Right ventricle myocardium inferior (tissue), 1 donor: ENCODE results near the gene JMJD6. TPM values are rescaled to one million over a fixed set of nuclear protein-coding genes. Genes with fewer than 3 reads are reported as not detected.
A peak's percentile ranks its signal among the peaks of the same experiment; 100 is the strongest.
"Not testable (repeated sequence)": the region's sequence is repeated elsewhere in the genome, so short reads cannot be mapped to it uniquely, and the experiment has no call there.

Experiments
- ATAC-seq: fragments of 200-7000 bp; cut with Tn5 transposase; one replicate; pipeline ENCODE4 v1.9.1; 2020; ENCODE audit warnings: mild to moderate bottlenecking, moderate library complexity
- DNase-seq: peaks from one replicate; pipeline ENCODE4 v3.0.0; 2021; ENCODE audit errors: missing footprints
- intact Hi-C: fragments of 100-400 bp; cut with DNase I; formaldehyde crosslinking; loops from one replicate; pipeline ENCODE4 v1.11.0; 2022
- total RNA-seq: library from RNA; stranded (reverse); fragmentation: NEBNext Ultra II Directional; extraction: Animal tissue kit (Norgen Biotek cat#: 25700); gene quantifications from one replicate; pipeline ENCODE4 v1.2.1, GENCODE V29; 2021
- donor health status: DM: no; HTN: yes; CAD: no; lungs with severe emphysema.

Gene JMJD6
- total RNA-seq, 1 donor from 2014 or later: 62.8 TPM

GRCh38 chr17:76737676-76738467 is 11.5 kb upstream of the JMJD6 start, which contains the start of gene MFSD11:
Gene MFSD11 (plus strand): TSS chr17:76738119. CDS start chr17:76738353, 234 bp downstream.
- peak; percentile 81 for ATAC-seq
- peak; percentile 95 for DNase-seq
- intact Hi-C loops: loop anchor here (1.0 kb wide), 1 partner anchor 12 kb away; the partner anchor contains the start of genes JMJD6 and METTL23

DNA sequence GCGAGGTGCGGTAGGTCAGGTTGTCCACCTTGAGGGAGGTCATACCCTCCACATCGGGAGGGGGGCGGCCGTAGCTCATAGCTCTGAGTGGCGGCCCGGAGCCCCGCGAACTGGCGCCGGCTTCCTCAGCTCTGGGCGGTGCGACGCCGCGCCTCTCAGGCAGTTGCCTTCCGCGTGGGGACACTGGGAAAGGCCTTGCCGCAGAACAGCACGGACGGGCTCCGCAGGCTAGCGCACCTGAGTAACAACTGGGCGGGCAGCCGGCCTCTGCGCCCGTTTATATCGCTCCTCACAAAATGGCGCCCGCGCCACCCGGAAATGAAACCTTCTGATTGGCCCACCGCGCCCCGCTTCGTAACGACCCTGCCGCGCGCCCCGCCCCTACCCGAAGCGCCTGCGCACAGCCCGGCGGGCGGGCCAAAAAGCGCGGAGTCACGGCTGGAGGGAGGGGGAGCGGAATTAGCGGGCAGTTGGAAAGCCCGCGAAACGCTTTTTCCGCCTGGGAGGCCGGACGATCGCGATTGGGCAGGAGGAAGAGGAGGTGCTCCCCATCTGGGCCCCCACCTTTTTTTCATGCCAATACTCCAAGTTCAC is 10.8 kb upstream of the JMJD6 start, which contains the start of gene SRSF2:
TSS of gene SRSF2 (minus strand) at position 250 of the 594 bp plus-strand sequence. CDS start at position 79, 171 bp downstream.
- ATAC-seq: peak; percentile 92
- DNase-seq: peak; percentile 99
- intact Hi-C loops: loop anchor here (1.0 kb wide), 1 partner anchor 11 kb away; the partner anchor contains the start of genes JMJD6 and METTL23

- peak; percentile 43 for ATAC-seq
- intact Hi-C loops: loop anchor here (1.0 kb wide), 1 partner anchor 10 kb away; the partner anchor contains the start of genes JMJD6 and METTL23
- peak; percentile 91 for DNase-seq
These were observed 10.1 kb upstream of the JMJD6 start for GRCh38 chr17:76736349-76737081.

- intact Hi-C loops: no loop called here
- no peak for DNase-seq
- no peak for ATAC-seq
These were observed 9.4 kb upstream of the JMJD6 start for GRCh38 chr17:76735586-76736348.

GRCh38 chr17:76735006-76735405 is 8.6 kb upstream of the JMJD6 start:
- DNase-seq (no peak), ATAC-seq (no peak)
- intact Hi-C loops: no loop called here

DNA sequence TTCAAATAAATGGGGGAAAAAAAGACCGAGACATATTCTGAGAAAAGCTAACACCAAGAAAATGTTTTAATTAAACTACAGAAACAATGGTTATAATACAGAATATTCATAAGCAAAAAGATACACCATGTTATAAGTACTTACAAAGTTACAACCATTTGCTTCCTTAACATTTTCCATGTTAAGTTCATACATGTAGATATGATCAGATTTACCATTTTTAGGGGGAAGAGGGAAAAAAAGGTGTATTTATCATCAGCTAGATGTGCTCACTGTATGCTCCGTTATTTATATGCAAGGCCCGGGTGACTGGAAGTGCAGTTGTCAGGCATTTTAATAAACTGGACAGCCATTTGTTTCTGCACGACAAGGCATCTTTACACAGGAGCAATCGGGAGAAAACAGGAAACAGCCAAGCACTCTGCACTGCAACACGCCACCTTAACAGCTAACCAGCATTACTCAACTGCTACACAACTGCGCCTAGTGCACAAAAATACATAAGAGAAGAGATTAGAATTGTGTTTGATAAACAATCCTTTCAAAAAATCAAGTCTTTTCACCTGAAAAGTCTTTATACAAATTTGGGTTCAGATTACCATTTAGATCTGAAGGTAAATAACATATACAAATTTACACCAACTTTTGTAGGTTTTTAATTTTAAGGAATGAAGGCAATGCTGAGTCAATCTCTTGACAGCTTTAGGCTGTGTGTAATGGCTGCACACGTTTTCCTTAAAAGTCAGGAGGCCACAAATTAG is 7.9 kb upstream of the JMJD6 start:
- no peak for DNase-seq
- ATAC-seq: no peak
- intact Hi-C loops: no loop called here

- ATAC-seq: no peak
- intact Hi-C loops: no loop called here
- DNase-seq: no peak
These were observed 7.2 kb upstream of the JMJD6 start for GRCh38 chr17:76733618-76733957.

GRCh38 chr17:76732734-76733617 is 6.6 kb upstream of the JMJD6 start:
- ATAC-seq (no peak), DNase-seq (no peak)
- intact Hi-C loops: no loop called here

DNA sequence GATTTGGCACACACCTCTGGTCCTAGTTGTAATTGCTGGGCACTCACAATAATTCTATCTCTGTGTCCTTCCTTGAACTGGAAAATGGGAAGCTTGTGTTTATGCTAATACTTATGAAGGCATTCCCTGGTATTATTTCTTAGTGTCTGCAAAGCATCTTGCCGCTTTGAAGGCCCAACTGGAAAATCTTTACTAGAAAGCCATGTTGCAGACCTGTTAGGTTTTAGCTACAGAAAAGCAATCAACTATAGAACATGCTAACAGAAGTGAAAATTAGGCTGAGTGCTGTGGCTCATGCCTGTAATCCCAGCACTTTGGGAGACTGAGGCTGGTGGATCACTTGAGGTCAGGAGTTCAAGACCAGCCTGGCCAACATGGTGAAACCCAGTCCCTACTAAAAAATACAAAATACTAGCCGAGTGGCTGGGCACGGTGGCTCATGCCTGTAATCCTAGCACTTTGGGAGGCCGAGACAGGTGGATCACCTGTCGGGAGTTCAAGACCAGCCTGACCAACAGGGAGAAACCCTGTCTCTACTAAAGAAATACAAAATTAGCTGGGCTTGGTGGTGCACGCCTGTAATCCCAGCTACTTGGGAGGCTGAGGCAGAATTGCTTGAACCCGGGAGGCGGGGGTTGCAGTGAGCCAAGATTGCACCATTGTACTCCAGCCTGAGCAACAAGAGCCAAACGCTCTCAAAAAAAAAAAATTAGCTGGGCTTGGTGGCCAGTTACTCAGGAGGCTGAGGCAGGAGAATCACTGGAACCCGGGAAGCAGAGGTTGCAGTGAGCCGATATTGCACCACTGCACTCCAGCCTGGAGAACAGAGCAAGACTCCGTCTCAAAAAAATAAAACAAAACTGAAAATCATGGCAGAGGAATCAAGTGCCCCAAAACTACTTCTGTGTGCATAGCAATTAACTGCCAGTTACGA is 5.7 kb upstream of the JMJD6 start:
- intact Hi-C loops, ATAC-seq, DNase-seq: not testable (repeated sequence)

DNA sequence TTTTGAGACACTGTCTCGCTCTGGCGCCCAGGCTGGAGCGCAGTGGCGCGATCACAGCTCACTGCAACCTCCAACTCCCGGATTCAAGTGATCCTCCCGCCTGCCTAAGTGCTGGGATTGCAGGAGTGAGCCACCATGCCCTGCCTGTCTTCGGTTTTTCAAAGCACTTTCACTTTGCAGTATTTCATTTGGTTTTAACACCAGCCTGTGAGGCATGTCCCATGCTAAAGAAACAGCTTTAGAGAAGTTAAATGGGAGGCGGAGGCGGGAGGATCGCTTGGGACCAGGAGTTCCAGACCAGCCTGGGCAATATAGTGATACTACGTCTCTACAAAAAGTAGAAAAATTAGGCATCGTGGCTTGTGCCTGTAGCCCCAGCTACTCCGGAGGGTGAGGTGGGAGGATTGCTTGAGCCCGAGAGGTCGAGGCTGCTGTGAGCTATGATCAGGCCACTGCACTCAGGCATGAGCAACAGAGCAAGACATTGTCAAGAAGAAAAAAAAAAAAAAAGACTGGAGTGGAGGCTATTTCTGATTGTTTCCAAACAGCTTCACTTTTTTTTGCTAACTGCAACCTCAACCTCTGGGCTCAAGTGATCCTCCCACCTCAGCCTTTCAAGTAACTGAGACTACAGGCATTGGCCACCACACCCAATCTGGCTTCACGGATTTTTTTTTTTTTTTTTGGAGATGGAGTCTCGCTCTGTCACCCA is 1.5 kb upstream of the JMJD6 start:
- no peak for ATAC-seq
- intact Hi-C loops: no loop called here
- DNase-seq: no peak

DNA sequence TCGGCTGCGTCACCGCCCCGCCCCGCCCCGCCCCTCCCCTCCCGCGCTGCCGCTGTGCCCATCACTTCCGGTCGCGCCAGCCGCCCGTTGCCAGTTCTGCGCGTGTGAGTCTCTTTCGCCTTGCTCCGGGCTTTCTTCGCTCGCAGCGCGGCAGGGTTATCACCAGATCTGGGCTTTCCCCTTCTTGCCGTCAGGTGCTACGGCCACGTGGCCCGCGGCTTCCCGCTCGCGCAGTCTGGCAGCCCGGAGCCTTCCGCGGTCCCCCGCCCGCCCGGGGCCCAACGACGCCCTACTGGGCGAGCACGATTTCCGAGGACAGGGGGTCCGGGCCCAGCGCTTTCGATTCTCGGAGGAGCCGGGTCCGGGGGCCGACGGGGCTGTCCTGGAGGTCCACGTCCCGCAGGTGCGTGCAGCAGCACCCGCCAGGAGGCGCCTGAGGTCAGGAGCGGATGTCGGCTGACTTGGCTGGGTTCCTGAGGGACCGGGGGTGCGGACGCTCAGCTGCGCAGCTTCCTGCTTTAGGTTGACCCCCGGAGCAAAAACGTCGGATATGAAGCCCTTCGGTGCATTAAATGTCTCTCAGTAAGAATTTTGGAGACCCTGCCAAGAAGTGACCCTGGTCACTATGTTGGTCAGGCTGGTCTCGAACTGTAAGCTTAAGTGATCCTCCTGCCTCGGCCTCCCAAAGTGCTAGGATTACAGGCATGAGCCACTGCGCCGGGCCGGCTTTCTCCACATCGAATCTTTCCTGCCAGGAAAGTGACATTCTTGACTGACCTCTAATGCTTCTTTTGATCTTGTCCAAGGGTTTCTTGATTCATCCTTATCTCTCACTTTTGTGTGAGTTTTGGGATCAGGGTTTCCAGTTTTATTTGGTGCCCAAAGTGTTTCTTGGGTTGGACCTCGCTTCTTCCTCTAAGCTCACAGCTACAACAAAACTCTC is 641 bp upstream of the JMJD6 start, which contains the start of gene METTL23:
TSS of gene METTL23 (plus strand) at position 64 of the 943 bp plus-strand sequence. CDS start 2,872 bp downstream, outside the sequence.
- ATAC-seq (peak; percentile 63), DNase-seq (peak; percentile 89)
- intact Hi-C loops: loop anchor here (1.0 kb wide), 1 partner anchor 10 kb away; the partner anchor contains the start of gene SRSF2

DNA sequence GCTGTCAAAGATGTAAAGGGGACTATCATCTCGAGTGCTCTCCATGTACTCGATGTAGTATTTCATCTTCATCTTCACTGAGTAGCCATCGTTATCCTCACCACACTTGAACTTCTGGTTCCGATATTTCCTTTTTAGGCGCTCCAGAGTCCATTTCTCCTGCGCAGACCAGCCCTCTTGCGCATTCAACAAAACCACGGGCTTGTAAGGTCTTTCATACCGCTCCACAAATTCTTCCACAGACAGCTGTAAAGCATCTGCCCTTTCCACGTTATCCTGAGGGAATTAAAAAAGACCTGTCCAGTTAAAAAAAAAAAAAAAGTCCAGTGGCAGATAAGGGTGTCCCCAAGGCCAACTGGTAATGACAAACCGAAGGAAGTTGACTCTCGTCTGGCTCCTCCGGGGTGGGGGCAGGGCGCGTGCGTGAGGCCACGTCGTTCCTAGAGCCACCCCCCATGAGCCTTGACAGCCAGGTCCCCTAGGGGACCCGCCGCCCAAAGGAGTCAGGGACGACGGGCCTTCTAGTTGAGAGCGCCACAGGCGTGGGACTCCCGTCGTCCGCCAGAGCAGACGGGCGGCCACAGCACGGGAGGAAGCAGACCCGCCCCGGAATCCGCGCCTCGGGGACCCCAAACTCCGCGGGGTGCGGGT is 701 bp downstream of the JMJD6 start:
- intact Hi-C loops: loop anchor here (1.0 kb wide), 1 partner anchor 12 kb away; the partner anchor contains the start of gene SRSF2
- DNase-seq: peak; percentile 88
- peak; percentile 47 for ATAC-seq

DNA sequence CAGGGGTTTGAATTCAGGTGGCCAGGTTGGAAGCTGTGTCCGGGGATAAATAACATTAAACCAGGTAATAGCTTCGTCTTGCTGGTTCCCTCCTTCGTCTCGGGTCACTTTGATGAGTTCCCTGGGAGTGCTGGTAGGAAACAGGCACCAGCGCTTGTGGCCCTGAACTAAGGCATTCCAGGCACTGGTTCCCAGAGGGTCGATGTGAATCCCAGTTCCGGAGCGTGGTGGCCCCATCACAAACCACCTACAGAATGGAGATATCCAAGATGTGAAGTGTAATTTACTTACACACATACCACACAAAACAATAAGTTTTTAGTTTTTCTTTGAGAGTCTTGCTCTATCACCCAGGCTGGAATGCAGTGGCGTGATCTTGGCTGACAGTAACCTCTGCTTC is 2.6 kb downstream of the JMJD6 start:
- ATAC-seq (no peak), DNase-seq (no peak)
- intact Hi-C loops: no loop called here
